HG02943 (cell line): ENCODE data around the gene CTTNBP2NL.

Experiments used
- ATAC-seq: cut with Tn5 transposase; IDR thresholded peaks from one replicate; pipeline ENCODE4 v1.9.1; 2021; ENCODE audit warnings: mild to moderate bottlenecking, low read depth, moderate library complexity; ENCODE audit not compliant: unreplicated experiment

CTTNBP2NL gene

DNA sequence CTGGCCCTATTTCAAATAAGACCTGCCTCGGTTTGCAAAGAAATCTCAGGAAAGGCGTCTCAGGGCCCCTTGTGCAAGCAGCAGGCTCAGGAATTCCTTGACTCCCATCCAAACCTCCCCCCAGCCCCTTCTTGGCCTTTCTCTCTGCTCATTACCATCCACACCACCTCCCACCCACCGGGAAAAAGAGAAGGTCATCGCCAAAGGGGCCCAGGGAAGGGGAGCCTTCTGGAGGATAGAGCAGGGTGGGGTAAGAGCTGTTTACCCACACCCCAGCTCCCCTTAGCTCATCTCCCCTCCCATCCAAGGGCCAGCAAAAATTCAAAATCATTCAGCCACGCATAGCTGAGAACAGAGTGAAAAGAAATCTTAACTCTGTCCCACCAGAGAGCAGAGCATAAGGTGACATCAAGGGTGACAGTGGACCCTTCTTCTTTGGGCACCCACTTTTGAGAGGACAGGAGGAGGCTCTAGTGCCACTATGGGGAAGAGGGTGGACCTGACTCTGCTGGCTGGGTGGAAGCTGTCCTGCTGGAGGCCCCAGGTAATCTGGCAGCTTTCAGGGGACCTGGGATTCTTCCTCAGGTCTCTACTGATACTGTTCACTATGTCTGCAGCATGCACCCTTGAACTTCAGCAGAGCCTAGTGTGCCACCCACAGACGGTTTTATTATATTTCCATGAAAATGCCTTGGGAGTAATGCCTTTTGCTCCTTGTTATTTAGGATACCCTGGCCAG, 108.8 kb downstream of the CTTNBP2NL start:
- no peak for ATAC-seq

DNA sequence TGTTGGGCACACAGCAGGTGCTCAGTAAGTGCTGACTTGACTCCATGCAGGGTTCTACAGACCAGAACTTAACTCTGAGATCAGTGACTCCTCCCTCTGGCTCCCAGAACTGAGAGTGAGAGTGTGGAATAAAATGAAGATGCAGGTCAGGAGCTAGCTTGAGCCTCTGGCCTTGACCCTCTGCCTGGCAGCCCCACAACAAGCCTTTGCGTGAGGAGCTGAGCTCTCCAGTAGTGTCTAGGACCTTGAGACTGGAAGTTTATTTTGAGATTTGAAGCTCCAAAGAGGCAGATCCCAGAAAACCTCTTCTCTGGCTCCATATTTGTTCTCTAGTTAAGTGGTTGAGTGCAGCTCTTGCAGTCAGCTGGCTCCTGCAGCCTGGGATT, 109.4 kb downstream of the CTTNBP2NL start:
- no peak for ATAC-seq

DNA sequence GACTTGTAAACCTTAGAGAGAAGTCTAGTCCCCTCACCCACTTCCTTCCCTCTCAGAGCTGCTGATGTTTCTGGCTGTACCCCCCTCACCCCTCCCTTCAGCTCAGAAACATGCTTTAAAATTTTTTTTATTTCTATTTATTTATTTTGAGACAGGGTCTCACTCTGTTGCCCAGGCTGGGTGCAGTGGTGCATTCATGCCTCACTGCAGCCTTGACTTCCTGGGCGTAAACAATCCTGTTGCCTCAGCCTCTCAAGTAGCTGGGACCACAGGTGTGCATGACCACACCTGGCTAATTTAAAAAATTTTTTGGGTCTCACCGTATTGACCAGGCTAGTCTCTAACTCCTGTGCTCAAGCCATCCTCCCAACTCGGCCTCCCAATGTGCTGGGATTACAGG, 109.9 kb downstream of the CTTNBP2NL start:
- no peak for ATAC-seq

DNA sequence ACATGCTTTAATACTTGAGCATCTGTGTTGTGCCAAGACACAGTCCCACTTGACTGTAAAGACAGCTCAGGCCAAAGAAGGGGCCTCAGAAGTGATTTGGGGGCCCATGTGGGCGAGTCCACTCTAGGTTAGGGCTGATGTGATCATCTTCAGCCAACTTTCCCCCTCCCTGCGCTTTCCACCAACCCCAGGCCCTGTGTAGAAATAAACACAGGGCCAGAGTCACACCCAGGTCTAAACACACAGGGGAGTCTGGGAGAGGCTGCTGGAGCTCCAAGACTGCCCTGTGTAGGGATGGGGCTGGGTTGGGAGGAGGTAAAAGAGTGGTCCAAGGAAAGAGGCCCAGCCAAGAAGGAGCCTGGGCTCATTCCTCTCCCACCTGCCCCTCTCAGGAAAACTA, 110.3 kb downstream of the CTTNBP2NL start:
- no peak for ATAC-seq

DNA sequence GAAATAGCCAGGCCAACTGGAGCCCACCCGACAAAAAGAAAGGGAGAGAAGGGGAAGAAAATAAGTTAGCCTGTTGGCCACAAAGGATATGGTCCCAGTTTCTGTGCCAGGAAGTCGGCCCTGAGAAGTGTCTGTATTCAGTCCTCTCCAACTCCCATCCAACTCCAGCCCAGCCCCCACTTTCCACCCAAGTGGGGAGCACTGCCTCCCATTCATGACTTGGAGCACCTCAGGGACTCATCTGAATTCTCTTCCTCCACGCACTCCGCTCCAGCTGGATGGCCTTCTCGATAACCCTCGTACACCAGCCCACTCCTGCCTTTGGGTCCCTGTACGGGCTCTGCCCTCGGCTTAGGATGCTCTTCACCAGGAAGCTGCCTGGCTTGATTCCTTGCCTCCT, 110.7 kb downstream of the CTTNBP2NL start:
- no peak for ATAC-seq

DNA sequence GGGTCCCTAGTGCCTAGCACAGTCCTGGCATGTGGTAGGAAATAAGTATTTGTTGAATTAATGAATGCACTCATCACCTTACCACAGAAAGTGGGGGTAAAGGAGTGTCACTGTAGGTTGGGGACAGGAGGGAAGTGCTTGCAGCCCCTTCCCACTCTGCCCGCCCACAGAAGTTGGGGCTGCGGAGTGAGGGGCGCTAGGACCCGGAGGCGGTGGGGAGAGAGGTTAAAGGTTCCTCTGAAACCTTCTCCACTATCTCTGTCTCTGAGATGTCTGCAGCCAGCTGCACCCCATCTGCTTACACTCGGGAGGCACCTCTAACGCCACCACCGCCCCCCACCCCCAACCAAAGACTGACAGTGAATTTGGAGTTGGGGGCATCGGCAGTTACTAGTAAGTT, 111.3 kb downstream of the CTTNBP2NL start:
- no peak for ATAC-seq

DNA sequence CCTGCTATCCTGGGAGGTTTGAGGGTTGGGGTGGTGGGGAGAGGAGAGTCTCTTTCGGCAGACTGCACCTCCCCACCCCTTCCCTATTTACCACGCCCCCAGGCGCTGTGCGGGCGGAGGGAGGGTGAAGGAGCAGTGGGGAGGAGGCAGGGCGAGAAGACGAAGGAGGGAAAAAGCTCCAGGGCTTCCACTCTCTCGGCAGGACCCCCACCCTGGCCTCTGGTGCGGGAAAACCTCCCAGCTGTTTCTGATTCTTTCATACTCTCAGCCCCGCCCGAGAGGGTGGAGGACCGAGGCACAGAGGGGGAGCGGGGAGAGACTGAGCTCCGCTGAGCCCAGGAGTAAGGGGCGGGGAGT, 111.9 kb downstream of the CTTNBP2NL start:
- ATAC-seq: no peak

DNA sequence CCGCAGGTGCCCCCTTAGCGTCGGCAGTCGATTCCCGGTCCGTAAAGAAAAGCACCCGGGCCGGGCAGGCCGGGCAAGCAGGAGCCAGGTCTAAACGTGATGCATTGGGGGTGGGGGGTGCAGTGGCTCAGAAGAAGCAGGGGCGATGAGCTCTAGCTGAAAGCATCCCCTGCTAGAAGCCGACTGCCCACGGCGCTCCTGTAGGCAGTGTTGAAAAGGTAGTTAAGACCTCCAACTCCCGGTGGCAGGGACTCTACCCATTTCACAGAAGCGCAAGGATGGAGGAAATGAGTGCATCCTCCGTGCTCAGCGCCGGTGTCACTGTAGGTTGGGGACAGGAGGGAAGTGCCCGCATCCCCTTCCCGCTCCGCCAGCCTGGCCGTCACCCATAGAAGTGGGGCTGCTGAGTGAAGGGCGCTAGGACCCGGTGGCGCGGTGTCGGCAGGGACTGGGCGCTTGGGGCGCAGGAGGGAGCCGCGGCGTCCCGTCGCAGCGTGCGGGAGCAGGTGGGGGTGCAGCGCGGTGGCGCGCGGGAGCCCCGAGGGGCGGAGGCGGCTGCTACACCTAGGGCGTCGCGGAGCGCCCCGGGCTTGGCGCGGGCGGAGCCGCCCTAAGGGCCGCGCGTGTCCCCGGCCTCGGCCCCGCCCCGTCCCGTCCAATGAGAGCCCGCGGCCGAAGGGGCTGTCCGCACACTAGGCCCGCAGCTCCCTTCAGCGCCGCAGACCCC, 112.4 kb downstream of the CTTNBP2NL start, which contains the start of gene WNT2B:
Gene WNT2B, plus strand, starts transcription at position 688 of the 727 bp plus-strand sequence. CDS start 298 bp downstream, outside the sequence.
- peak; percentile 55 for ATAC-seq

DNA sequence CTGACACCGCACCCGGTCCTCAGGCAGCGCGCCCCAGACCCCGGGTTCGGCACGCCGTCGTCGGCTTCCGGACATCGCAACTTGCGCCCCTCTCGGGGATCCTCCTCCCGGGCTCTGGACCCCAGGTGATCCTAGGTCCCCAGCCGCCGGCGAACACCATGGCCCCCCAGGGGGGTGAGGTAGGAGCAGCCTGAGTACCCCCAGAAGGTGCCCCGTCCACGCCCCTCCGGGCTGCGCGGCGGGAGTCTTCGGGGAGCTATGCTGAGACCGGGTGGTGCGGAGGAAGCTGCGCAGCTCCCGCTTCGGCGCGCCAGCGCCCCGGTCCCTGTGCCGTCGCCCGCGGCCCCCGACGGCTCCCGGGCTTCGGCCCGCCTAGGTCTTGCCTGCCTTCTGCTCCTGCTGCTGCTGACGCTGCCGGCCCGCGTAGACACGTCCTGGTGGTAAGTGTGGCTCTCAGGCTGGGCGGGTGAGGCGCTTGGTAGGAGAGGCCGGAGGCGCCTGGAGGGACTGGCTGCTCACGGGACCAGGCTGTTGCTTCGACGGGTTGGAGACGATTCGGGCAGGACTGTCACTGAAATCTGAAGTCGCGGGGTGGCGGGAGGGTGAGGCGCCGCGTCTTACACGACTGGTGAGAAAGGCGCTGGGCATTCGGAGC, 113.1 kb downstream of the CTTNBP2NL start:
- ATAC-seq: no peak

DNA sequence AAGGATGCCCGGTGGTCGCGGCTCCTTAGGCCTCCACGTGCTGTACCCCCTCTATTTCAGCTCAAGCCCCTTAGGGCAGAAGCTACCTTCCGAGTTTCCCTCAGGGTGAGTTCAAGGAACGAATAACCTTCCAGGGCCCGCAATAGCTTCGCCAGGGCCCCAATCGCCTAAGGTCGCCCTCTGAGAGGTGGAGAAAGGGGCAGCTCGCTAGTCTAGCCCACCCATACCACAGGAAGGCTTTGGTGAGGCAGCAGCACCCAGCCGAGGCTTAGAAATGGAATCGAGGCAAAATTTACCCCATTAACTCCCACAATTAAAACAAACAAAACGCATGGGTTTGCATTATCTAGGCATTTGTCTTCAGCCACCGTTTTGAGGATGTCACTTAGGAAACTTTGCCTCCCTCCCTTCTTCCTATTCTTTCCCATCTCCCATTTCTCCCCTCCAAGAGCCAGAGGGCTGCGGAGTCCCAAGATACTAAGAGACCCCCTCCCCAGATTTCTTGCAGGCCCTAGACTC, 113.7 kb downstream of the CTTNBP2NL start:
- ATAC-seq: no peak

DNA sequence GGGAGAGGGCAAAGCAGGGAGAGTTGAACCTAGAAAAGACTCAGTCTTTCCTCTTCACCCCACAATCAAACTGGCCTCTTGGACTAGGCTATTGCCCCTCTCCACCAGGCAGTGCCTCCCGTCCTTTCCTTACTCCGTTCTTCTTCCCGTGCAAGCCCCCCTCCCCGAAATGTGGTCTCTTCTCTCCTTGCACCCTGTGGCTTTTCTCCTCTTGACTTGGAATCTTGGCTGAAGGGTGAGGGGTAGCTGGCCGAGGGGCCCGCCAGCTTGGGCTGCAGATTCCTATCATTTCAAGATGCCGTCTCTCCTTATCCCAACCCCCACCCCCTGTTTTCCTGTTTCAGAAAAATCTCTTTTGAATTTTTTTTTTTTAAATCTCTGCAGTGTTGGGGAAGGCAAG, 114.3 kb downstream of the CTTNBP2NL start:
- ATAC-seq: no peak
